Naive thymus-derived CD4-positive, alpha-beta T cell (primary cell): ENCODE results near the gene TBX4. TPM values are rescaled to one million over a fixed set of nuclear protein-coding genes. Genes with fewer than 3 reads are reported as not detected.

Experiments
- ATAC-seq: fragments of 150-1000 bp; cut with Tn5 transposase; 2 replicates; pipeline ENCODE4 v1.10.0; 2021; ENCODE audit warnings: mild to moderate bottlenecking, moderate library complexity
- CTCF ChIA-PET: fragments of 350-600 bp; sonication (Branson Sonifier 250); formaldehyde crosslinking; loops from one replicate; lab custom pipeline; 2021; ENCODE audit warnings: antibody characterized with exemption; lab: Charles Lee
- POLR2A ChIA-PET: fragments of 350-600 bp; sonication (Branson Sonifier 250); formaldehyde crosslinking; loops from one replicate; lab custom pipeline; 2021; ENCODE audit warnings: antibody characterized with exemption, inconsistent platforms; lab: Charles Lee
- DNase-seq, 9 donors: peaks; one replicate each; pipeline versions ENCODE4 v3.0.0 to v3.0.0-alpha.2; 2020 to 2022; ENCODE audit warnings: mixed read lengths in 1 of 9
- H3K27ac ChIP-seq: one replicate; pipeline ENCODE4 v1.7.0; 2013; ENCODE audit warnings: mild to moderate bottlenecking, low read depth, low read length, moderate library complexity
- H3K27me3 ChIP-seq, 2 donors: one replicate each; pipeline ENCODE4 v1.7.0; 2013; ENCODE audit warnings: low read length in 2 of 2, mild to moderate bottlenecking in 2 of 2, moderate library complexity in 2 of 2; ENCODE audit not compliant: control insufficient read depth in 2 of 2, insufficient read depth in 2 of 2
- H3K36me3 ChIP-seq, 3 experiments: 1 replicate in 2 of 3; 2 replicates in 1 of 3; pipeline ENCODE4 v1.7.0; 2013; ENCODE audit warnings: low read length in 3 of 3, mild to moderate bottlenecking in 3 of 3, moderate library complexity in 1 of 3; ENCODE audit not compliant: insufficient read depth in 3 of 3, control insufficient read depth in 2 of 3
- H3K4me1 ChIP-seq, 2 donors: one replicate each; pipeline ENCODE4 v1.7.0; 2013; ENCODE audit warnings: low read length in 2 of 2, mild to moderate bottlenecking in 2 of 2, moderate library complexity in 1 of 2; ENCODE audit not compliant: control insufficient read depth in 2 of 2, insufficient read depth in 2 of 2
- H3K4me3 ChIP-seq: 2 replicates; pipeline ENCODE4 v1.7.0; 2013; ENCODE audit warnings: mild to moderate bottlenecking, low read length
- H3K9me3 ChIP-seq, 3 experiments: 1 replicate in 2 of 3; 2 replicates in 1 of 3; pipeline ENCODE4 v1.7.0; 2013; ENCODE audit warnings: low read length in 3 of 3; ENCODE audit not compliant: control insufficient read depth in 2 of 3
- H3K27ac Mint-ChIP-seq, 9 donors: one replicate each; pipeline ENCODE4 v1.8.0; 2020 to 2022; ENCODE audit warnings: mixed read lengths in 9 of 9, mild to moderate bottlenecking in 8 of 9, moderate library complexity in 5 of 9, inconsistent platforms in 2 of 9
- H3K27me3 Mint-ChIP-seq, 5 donors: one replicate each; pipeline ENCODE4 v1.8.0; 2021 to 2022; ENCODE audit warnings: mixed read lengths in 5 of 5, mild to moderate bottlenecking in 1 of 5
- H3K36me3 Mint-ChIP-seq, 5 donors: one replicate each; pipeline ENCODE4 v1.8.0; 2020 to 2022; ENCODE audit warnings: mixed read lengths in 5 of 5, mild to moderate bottlenecking in 3 of 5, inconsistent platforms in 1 of 5
- H3K4me1 Mint-ChIP-seq, 7 donors: one replicate each; pipeline ENCODE4 v1.8.0; 2020 to 2022; ENCODE audit warnings: mixed read lengths in 7 of 7, mild to moderate bottlenecking in 3 of 7, inconsistent platforms in 1 of 7
- H3K4me3 Mint-ChIP-seq, 10 donors: one replicate each; pipeline ENCODE4 v1.8.0; 2020 to 2022; ENCODE audit warnings: mild to moderate bottlenecking in 10 of 10, mixed read lengths in 10 of 10, moderate library complexity in 6 of 10, inconsistent platforms in 2 of 10
- H3K9me3 Mint-ChIP-seq, 11 donors: one replicate each; pipeline ENCODE4 v1.8.0; 2020 to 2022; ENCODE audit warnings: mixed read lengths in 11 of 11, mild to moderate bottlenecking in 4 of 11, inconsistent platforms in 1 of 11, moderate library complexity in 1 of 11
- intact Hi-C, 2 donors: fragments of 100-400 bp; cut with micrococcal nuclease; formaldehyde crosslinking; loops; one replicate each; pipeline ENCODE4 v1.15.1; 2023
- polyA plus RNA-seq, 2 donors: library from polyadenylated mRNA; unstranded; fragments of 300-500 nt; fragmentation: Illumina TruSeq; gene quantifications; one replicate each; pipeline ENCODE4 v1.2.3, GENCODE V29; 2021
- total RNA-seq, 6 experiments: library from RNA in 5 of 6; stranded (reverse) in 5 of 6; gene quantifications; 1 replicate in 5 of 6; 2 replicates in 1 of 6; pipeline ENCODE4 v1.2.3 and lab custom pipeline; 2021 to 2026

The TBX4 gene
- total and polyA plus RNA-seq, 7 experiments from 2014 or later = not detected

GRCh38 chr17:61510991-61511390 is 58.8 kb downstream of the TBX4 start:
- H3K4me3 Mint-ChIP-seq = no peak overlapping the region
- no peak overlapping the region for H3K27ac ChIP-seq
- peaks cover 0 to 2% of the 10 kb centered on the region in 2 donors for H3K27me3 ChIP-seq
- no peaks in the 10 kb centered on the region for H3K36me3 ChIP-seq
- no peaks in the 10 kb centered on the region for H3K9me3 Mint-ChIP-seq
- H3K27me3 Mint-ChIP-seq = peaks cover 16 to 36% (median 28%) of the 10 kb centered on the region in 5 donors
- POLR2A ChIA-PET = no interaction called here
- CTCF ChIA-PET = no interaction called here
- H3K4me3 ChIP-seq = no peak overlapping the region
- no peaks in the 10 kb centered on the region for H3K4me1 ChIP-seq
- ATAC-seq = no peak
- H3K9me3 ChIP-seq = no peaks in the 10 kb centered on the region
- no peaks in the 10 kb centered on the region for H3K4me1 Mint-ChIP-seq
- DNase-seq = no peak
- H3K36me3 Mint-ChIP-seq = no peaks in the 10 kb centered on the region
- intact Hi-C loops = no loop called here
- no peak overlapping the region for H3K27ac Mint-ChIP-seq

- Histone ChIP-seq H3K36me3 (no peaks in the 10 kb centered on the region), H3K9me3 (no peaks in the 10 kb centered on the region), H3K4me3 (no peak overlapping the region), H3K27me3 (peaks cover 0 to under 1% of the 10 kb centered on the region in 2 donors), H3K27ac (no peak overlapping the region), H3K4me1 (no peaks in the 10 kb centered on the region)
- no peak overlapping the region for H3K4me3 Mint-ChIP-seq
- DNase-seq (no peak), ATAC-seq (no peak)
- H3K36me3 Mint-ChIP-seq = no peaks in the 10 kb centered on the region
- intact Hi-C loops = no loop called here
- H3K27ac Mint-ChIP-seq = no peak overlapping the region
- no peaks in the 10 kb centered on the region for H3K9me3 Mint-ChIP-seq
- POLR2A ChIA-PET = no interaction called here
- no peaks in the 10 kb centered on the region for H3K4me1 Mint-ChIP-seq
- CTCF ChIA-PET = no interaction called here
- H3K27me3 Mint-ChIP-seq = peaks cover 19 to 36% (median 25%) of the 10 kb centered on the region in 5 donors
Measured at GRCh38 chr17:61511480-61512182, 59.4 kb downstream of the TBX4 start.

- Histone ChIP-seq H3K27ac (no peak overlapping the region), H3K36me3 (no peaks in the 10 kb centered on the region), H3K27me3 (no peaks in the 10 kb centered on the region), H3K9me3 (no peaks in the 10 kb centered on the region), H3K4me1 (no peaks in the 10 kb centered on the region), H3K4me3 (no peak overlapping the region)
- Mint-ChIP-seq H3K4me1 (no peaks in the 10 kb centered on the region), H3K27ac (no peak overlapping the region), H3K9me3 (no peaks in the 10 kb centered on the region), H3K27me3 (peaks cover 15 to 27% (median 22%) of the 10 kb centered on the region in 5 donors), H3K36me3 (no peaks in the 10 kb centered on the region), H3K4me3 (no peak overlapping the region)
- DNase-seq (no peak), ATAC-seq (no peak)
- intact Hi-C loops = no loop called here
- ChIA-PET POLR2A (no interaction called here), CTCF (no interaction called here)
Measured at GRCh38 chr17:61514491-61514890, 62.3 kb downstream of the TBX4 start.

- H3K27ac Mint-ChIP-seq = no peak overlapping the region
- CTCF ChIA-PET = no interaction called here
- ATAC-seq = no peak
Measured at GRCh38 chr17:61517265-61517664, 65.0 kb downstream of the TBX4 start.

GRCh38 chr17:61517843-61518606 is 65.8 kb downstream of the TBX4 start:
- ChIA-PET CTCF (no interaction called here), POLR2A (no interaction called here)

More at GRCh38 chr17:61517265-61517664, 65.0 kb downstream of the TBX4 start:
- Mint-ChIP-seq H3K27me3 (peaks cover 13 to 35% (median 22%) of the 10 kb centered on the region in 5 donors), H3K4me3 (no peak overlapping the region), H3K9me3 (no peaks in the 10 kb centered on the region), H3K4me1 (no peaks in the 10 kb centered on the region), H3K36me3 (no peaks in the 10 kb centered on the region)
- POLR2A ChIA-PET = no interaction called here
- no peaks in the 10 kb centered on the region for H3K9me3 ChIP-seq
- H3K36me3 ChIP-seq = no peaks in the 10 kb centered on the region
- no peaks in the 10 kb centered on the region for H3K27me3 ChIP-seq
- H3K4me3 ChIP-seq = no peak overlapping the region
- no peak overlapping the region for H3K27ac ChIP-seq
- no peak for DNase-seq
- no peaks in the 10 kb centered on the region for H3K4me1 ChIP-seq
- intact Hi-C loops = no loop called here

GRCh38 chr17:61519139-61519538 is 66.9 kb downstream of the TBX4 start:
- H3K27ac ChIP-seq = no peak overlapping the region
- no peak overlapping the region for H3K4me3 Mint-ChIP-seq
- H3K27ac Mint-ChIP-seq = no peak overlapping the region
- ChIA-PET CTCF (no interaction called here), POLR2A (no interaction called here)
- intact Hi-C loops = no loop called here
- H3K27me3 ChIP-seq = no peaks in the 10 kb centered on the region
- peaks cover 19 to 43% (median 30%) of the 10 kb centered on the region in 5 donors for H3K27me3 Mint-ChIP-seq
- DNase-seq = no peak
- H3K9me3 Mint-ChIP-seq = no peaks in the 10 kb centered on the region
- H3K36me3 Mint-ChIP-seq = no peaks in the 10 kb centered on the region
- no peaks in the 10 kb centered on the region for H3K9me3 ChIP-seq
- H3K4me3 ChIP-seq = no peak overlapping the region
- ATAC-seq = no peak
- H3K36me3 ChIP-seq = no peaks in the 10 kb centered on the region
- no peaks in the 10 kb centered on the region for H3K4me1 ChIP-seq
- no peaks in the 10 kb centered on the region for H3K4me1 Mint-ChIP-seq

More at GRCh38 chr17:61517843-61518606, 65.8 kb downstream of the TBX4 start:
- no peak overlapping the region for H3K4me3 Mint-ChIP-seq
- Histone ChIP-seq H3K9me3 (no peaks in the 10 kb centered on the region), H3K4me3 (no peak overlapping the region), H3K27me3 (no peaks in the 10 kb centered on the region), H3K36me3 (no peaks in the 10 kb centered on the region), H3K4me1 (no peaks in the 10 kb centered on the region), H3K27ac (no peak overlapping the region)
- no peaks in the 10 kb centered on the region for H3K4me1 Mint-ChIP-seq
- DNase-seq = no peak
- no peaks in the 10 kb centered on the region for H3K9me3 Mint-ChIP-seq
- no peaks in the 10 kb centered on the region for H3K36me3 Mint-ChIP-seq
- H3K27me3 Mint-ChIP-seq = peaks cover 11 to 37% (median 21%) of the 10 kb centered on the region in 5 donors
- no peak for ATAC-seq
- intact Hi-C loops = no loop called here
- H3K27ac Mint-ChIP-seq = no peak overlapping the region
